Measurements from ENCODE around the gene RBMS3. TPM values are rescaled to one million over a fixed set of nuclear protein-coding genes. Genes with fewer than 3 reads are reported as not detected.

The RBMS3 gene
- total and polyA plus RNA-seq, 2 donors (not counting 1 experiment from before 2014, with no cell fraction given): 26.9 to 68.4 TPM

GRCh38 chr3:29275309-29275708, 5.6 kb upstream of the RBMS3 start:
- Histone ChIP-seq H2AFZ (ENCODE audit: low read length) (no peak overlapping the region), H3K27me3 (ENCODE audit: control insufficient read depth, insufficient read depth, low read length) (no peaks in the 10 kb centered on the region), H3K9ac (ENCODE audit: insufficient read depth, low read length) (no peak overlapping the region), H3K4me3 (replicated peaks in 1 of 4; ENCODE audit: control extremely low read depth in 1 of 4, insufficient read depth in 1 of 4, low read depth in 3 of 4, low read length in 4 of 4) (no peak overlapping the region), H3K4me2 (ENCODE audit: extremely low read depth, insufficient read depth, low read length) (no peak overlapping the region), H3K27ac (ENCODE audit: insufficient read depth, low read length) (no peak overlapping the region), H4K20me1 (ENCODE audit: control insufficient read depth, extremely low read depth, insufficient read depth, low read length) (no peaks in the 10 kb centered on the region), H3K9me3 (ENCODE audit: control insufficient read depth, insufficient read depth, low read depth, low read length) (no peaks in the 10 kb centered on the region), H3K79me2 (ENCODE audit: control insufficient read depth, insufficient read depth, low read length) (peaks cover 3% of the 10 kb centered on the region), H3K36me3 (ENCODE audit: control insufficient read depth, insufficient read depth, low read length) (no peaks in the 10 kb centered on the region), H3K4me1 (ENCODE audit: control insufficient read depth, extremely low read depth, insufficient read depth, low read length) (peaks cover 11% of the 10 kb centered on the region)
- DNase-seq (ENCODE audit: low read depth in 2 of 2): peak; percentile 36 to 61
- no peak for TF ChIP-seq EZH2 (IDR thresholded peaks at IDR 0.05; ENCODE audit: low read length, missing control alignments)
- no peak for TF ChIP-seq CTCF (conservative IDR thresholded peaks at IDR 0.05 in 1 of 2, IDR thresholded peaks at IDR 0.05 in 1 of 2; ENCODE audit: low read depth in 1 of 2, low read length in 2 of 2)

- no peak overlapping the region for H3K27ac ChIP-seq (ENCODE audit: insufficient read depth, low read length)
- no peaks in the 10 kb centered on the region for H3K9me3 ChIP-seq (ENCODE audit: control insufficient read depth, insufficient read depth, low read depth, low read length)
- H3K36me3 ChIP-seq (ENCODE audit: control insufficient read depth, insufficient read depth, low read length): no peaks in the 10 kb centered on the region
- no peak overlapping the region for H2AFZ ChIP-seq (ENCODE audit: low read length)
- H3K27me3 ChIP-seq (ENCODE audit: control insufficient read depth, insufficient read depth, low read length): no peaks in the 10 kb centered on the region
- TF ChIP-seq CTCF (conservative IDR thresholded peaks at IDR 0.05 in 1 of 2, IDR thresholded peaks at IDR 0.05 in 1 of 2; ENCODE audit: low read depth in 1 of 2, low read length in 2 of 2) (no peak), EZH2 (IDR thresholded peaks at IDR 0.05; ENCODE audit: low read length, missing control alignments) (no peak)
- H3K79me2 ChIP-seq (ENCODE audit: control insufficient read depth, insufficient read depth, low read length): peaks cover 15% of the 10 kb centered on the region
- H3K9ac ChIP-seq (ENCODE audit: insufficient read depth, low read length): no peak overlapping the region
- no peak for DNase-seq (ENCODE audit: low read depth in 2 of 2)
- H3K4me3 ChIP-seq (replicated peaks in 1 of 4; ENCODE audit: control extremely low read depth in 1 of 4, insufficient read depth in 1 of 4, low read depth in 3 of 4, low read length in 4 of 4): no peak overlapping the region
- H4K20me1 ChIP-seq (ENCODE audit: control insufficient read depth, extremely low read depth, insufficient read depth, low read length): no peaks in the 10 kb centered on the region
- no peak overlapping the region for H3K4me2 ChIP-seq (ENCODE audit: extremely low read depth, insufficient read depth, low read length)
- peaks cover 11% of the 10 kb centered on the region for H3K4me1 ChIP-seq (ENCODE audit: control insufficient read depth, extremely low read depth, insufficient read depth, low read length)
Measured at GRCh38 chr3:29277249-29277648, 3.6 kb upstream of the RBMS3 start.

- Histone ChIP-seq H3K4me2 (ENCODE audit: extremely low read depth, insufficient read depth, low read length) (peak overlapping the region; percentile 93), H3K79me2 (ENCODE audit: control insufficient read depth, insufficient read depth, low read length) (peaks cover 36% of the 10 kb centered on the region), H3K4me3 (replicated peaks in 1 of 4; ENCODE audit: control extremely low read depth in 1 of 4, insufficient read depth in 1 of 4, low read depth in 3 of 4, low read length in 4 of 4) (peak overlapping the region in 3 of 4 experiments; percentile 30 to 78 (median 36)), H2AFZ (ENCODE audit: low read length) (peak overlapping the region; percentile 68), H3K27me3 (ENCODE audit: control insufficient read depth, insufficient read depth, low read length) (no peaks in the 10 kb centered on the region), H3K4me1 (ENCODE audit: control insufficient read depth, extremely low read depth, insufficient read depth, low read length) (peaks cover 11% of the 10 kb centered on the region), H3K27ac (ENCODE audit: insufficient read depth, low read length) (peak overlapping the region; percentile 46), H3K36me3 (ENCODE audit: control insufficient read depth, insufficient read depth, low read length) (no peaks in the 10 kb centered on the region), H3K9me3 (ENCODE audit: control insufficient read depth, insufficient read depth, low read depth, low read length) (no peaks in the 10 kb centered on the region), H4K20me1 (ENCODE audit: control insufficient read depth, extremely low read depth, insufficient read depth, low read length) (no peaks in the 10 kb centered on the region), H3K9ac (ENCODE audit: insufficient read depth, low read length) (no peak overlapping the region)
- no peak for DNase-seq (ENCODE audit: low read depth in 2 of 2)
- TF ChIP-seq CTCF (conservative IDR thresholded peaks at IDR 0.05 in 1 of 2, IDR thresholded peaks at IDR 0.05 in 1 of 2; ENCODE audit: low read depth in 1 of 2, low read length in 2 of 2): no peak
- TF ChIP-seq EZH2 (IDR thresholded peaks at IDR 0.05; ENCODE audit: low read length, missing control alignments): no peak
Measured at GRCh38 chr3:29279286-29279685, 1.6 kb upstream of the RBMS3 start.
